ENCODE measurements around the gene ADAM12. TPM values are rescaled to one million over a fixed set of nuclear protein-coding genes. Genes with fewer than 3 reads are reported as not detected.

ADAM12 gene
- total RNA-seq (2022; extraction: Qiagen RNA extraction; ENCODE audit: low read depth): 3.8 to 5.7 TPM (median 4.3 TPM) in 5 replicates

GRCh38 chr10:126387931-126388911 lies at the start of gene ADAM12:
TSS of gene ADAM12 (minus strand) at chr10:126388477. CDS start at chr10:126388145, 332 bp downstream.

